Osteocyte (in vitro differentiated cells): ENCODE results near the gene ROR2. TPM values are rescaled to one million over a fixed set of nuclear protein-coding genes. Genes with fewer than 3 reads are reported as not detected.
A peak's percentile ranks its signal among the peaks of the same experiment; 100 is the strongest.

Experiments used
- DNase-seq: peaks from one replicate; pipeline ENCODE4 v3.0.0; 2021; ENCODE audit warnings: mixed read lengths; ENCODE audit not compliant: unreplicated experiment; ENCODE audit errors: extremely low spot score
- H3K27ac Mint-ChIP-seq: one replicate; pipeline ENCODE4 v1.8.0; 2021; ENCODE audit warnings: mild to moderate bottlenecking, mixed read lengths; ENCODE audit not compliant: unreplicated experiment
- H3K27me3 Mint-ChIP-seq: one replicate; pipeline ENCODE4 v1.8.0; 2021; ENCODE audit warnings: mixed read lengths; ENCODE audit not compliant: unreplicated experiment
- H3K36me3 Mint-ChIP-seq: one replicate; pipeline ENCODE4 v1.8.0; 2021; ENCODE audit warnings: mixed read lengths; ENCODE audit not compliant: unreplicated experiment
- H3K4me1 Mint-ChIP-seq: one replicate; pipeline ENCODE4 v1.8.0; 2021; ENCODE audit warnings: mixed read lengths; ENCODE audit not compliant: unreplicated experiment
- H3K4me3 Mint-ChIP-seq: one replicate; pipeline ENCODE4 v1.8.0; 2021; ENCODE audit warnings: mild to moderate bottlenecking, moderate library complexity, mixed read lengths; ENCODE audit not compliant: unreplicated experiment
- H3K9me3 Mint-ChIP-seq: one replicate; pipeline ENCODE4 v1.8.0; 2021; ENCODE audit warnings: mixed read lengths; ENCODE audit not compliant: unreplicated experiment
- total RNA-seq: library from RNA; stranded (reverse); gene quantifications from 2 replicates; pipeline ENCODE4 v1.2.1, GENCODE V29; 2021
- TF ChIP-seq, protein P1 (sequence below): fragments of 200-600 bp; sonication (generic); IDR thresholded peaks from 2 replicates; pipeline ENCODE4 v1.5.0; 2021; ENCODE audit warnings: antibody characterized with exemption, mild to moderate bottlenecking, moderate library complexity

ROR2 gene
- total RNA-seq, 1 donor from 2014 or later: 48.2 TPM

DNA sequence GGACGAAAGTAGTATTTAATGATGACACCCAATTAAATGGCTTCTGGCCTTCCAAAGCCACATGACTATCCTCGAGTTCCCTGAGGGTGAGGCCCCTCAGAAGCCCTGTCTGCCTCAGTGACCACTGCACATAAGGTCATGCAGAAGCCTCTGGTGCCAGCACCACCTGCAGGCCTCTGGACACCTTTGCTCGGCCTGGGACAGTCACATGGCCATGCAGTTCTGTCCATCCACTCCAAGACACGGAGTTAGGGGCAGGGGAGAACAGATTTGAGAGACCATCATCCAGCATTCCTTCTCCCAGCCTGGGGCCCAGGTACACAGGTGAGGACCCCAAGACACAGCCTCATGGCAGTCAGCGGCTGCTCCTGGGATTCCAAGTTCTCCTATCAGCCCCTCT is 145.0 kb downstream of the ROR2 start:
- H3K27me3 Mint-ChIP-seq: no peaks in the 10 kb centered on the region
- peaks cover 47% of the 10 kb centered on the region for H3K4me1 Mint-ChIP-seq
- H3K27ac Mint-ChIP-seq: no peak overlapping the region
- H3K36me3 Mint-ChIP-seq: no peaks in the 10 kb centered on the region
- H3K9me3 Mint-ChIP-seq: no peaks in the 10 kb centered on the region
- DNase-seq: no peak
- TF ChIP-seq, protein P1, sequence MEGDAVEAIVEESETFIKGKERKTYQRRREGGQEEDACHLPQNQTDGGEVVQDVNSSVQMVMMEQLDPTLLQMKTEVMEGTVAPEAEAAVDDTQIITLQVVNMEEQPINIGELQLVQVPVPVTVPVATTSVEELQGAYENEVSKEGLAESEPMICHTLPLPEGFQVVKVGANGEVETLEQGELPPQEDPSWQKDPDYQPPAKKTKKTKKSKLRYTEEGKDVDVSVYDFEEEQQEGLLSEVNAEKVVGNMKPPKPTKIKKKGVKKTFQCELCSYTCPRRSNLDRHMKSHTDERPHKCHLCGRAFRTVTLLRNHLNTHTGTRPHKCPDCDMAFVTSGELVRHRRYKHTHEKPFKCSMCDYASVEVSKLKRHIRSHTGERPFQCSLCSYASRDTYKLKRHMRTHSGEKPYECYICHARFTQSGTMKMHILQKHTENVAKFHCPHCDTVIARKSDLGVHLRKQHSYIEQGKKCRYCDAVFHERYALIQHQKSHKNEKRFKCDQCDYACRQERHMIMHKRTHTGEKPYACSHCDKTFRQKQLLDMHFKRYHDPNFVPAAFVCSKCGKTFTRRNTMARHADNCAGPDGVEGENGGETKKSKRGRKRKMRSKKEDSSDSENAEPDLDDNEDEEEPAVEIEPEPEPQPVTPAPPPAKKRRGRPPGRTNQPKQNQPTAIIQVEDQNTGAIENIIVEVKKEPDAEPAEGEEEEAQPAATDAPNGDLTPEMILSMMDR: no peak
- no peak overlapping the region for H3K4me3 Mint-ChIP-seq

DNA sequence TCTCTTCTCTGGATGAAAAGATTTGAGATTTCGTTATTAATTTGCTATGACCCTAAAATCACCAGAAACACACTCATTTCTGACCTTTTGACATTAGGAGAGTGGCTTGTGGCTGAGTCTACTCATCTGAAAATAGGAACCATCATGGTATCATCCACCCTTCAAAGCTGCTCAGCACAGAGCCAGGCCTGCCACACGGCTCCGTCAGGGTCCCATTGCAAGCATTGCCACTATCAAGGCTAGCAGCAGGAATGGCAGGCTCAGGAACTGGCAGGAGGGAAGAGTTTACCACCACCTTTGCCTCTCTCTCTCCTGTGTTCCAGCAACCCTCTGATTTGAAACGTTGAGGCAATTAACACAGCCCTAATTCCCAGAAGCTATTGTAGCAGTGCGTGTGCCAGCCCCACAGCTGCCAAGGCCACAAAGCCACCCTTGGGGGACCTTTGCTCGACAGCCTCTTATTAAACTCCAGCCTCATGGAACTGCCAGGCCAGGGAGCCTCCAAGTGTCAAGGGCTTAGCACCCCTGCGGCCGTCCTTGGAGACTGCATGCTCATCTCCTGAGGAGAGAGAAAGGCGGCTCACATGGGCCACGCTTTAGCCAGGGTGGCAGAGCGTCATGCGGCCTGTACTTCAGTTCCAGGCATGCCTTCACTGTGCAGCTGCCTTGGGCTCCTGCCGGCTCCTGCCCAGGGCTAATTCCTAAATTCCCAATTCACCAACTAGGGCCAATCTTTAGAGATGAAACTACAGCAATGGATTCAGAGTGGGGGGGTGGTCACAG is 145.9 kb downstream of the ROR2 start:
- no peak for DNase-seq

DNA sequence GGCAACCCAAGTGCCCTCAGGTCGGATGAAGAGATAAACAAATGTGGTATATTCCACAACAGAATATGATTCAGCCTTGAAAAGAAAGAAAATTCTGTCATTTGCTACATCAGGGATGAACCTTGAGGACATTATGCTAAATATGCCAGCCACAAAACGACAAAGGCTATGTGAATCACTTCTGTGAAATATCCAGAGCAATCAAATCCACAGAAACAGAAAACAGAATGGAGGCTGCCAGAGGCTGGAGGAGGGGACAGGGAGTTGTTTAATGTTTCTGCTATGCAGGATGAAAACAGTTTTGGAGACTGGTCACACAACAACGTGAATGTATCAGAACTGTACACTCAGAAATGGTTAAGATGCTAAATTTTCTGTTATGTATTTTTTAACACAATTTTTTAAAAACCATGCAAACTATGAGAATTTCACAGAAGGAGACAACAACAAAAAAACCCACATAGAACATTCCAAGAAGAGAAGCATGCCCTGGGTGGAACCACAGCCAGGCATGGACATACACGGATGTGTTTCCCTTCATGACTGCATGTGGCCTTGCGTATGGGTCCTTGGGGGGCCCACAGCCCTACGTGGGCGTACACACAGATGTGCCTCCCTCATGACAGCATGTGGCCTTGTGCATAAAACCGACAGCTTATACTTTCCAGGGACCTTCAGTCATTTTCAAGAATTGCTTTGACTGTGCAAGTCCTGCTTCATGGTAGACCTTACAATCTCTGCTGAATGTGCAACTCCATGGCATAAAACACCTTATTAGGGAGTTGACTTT is 146.7 kb downstream of the ROR2 start:
- Mint-ChIP-seq H3K4me1 (peaks cover 51% of the 10 kb centered on the region), H3K27me3 (no peaks in the 10 kb centered on the region), H3K4me3 (no peak overlapping the region), H3K36me3 (no peaks in the 10 kb centered on the region), H3K27ac (peak overlapping the region; percentile 71), H3K9me3 (no peaks in the 10 kb centered on the region)
- DNase-seq: no peak
- TF ChIP-seq, protein P1: no peak

More for the DNA sequence above, 145.9 kb downstream of the ROR2 start:
- Mint-ChIP-seq H3K27ac (peak overlapping the region; percentile 65), H3K27me3 (no peaks in the 10 kb centered on the region), H3K9me3 (no peaks in the 10 kb centered on the region), H3K4me1 (peaks cover 47% of the 10 kb centered on the region), H3K36me3 (no peaks in the 10 kb centered on the region), H3K4me3 (no peak overlapping the region)
- TF ChIP-seq, protein P1: no peak

DNA sequence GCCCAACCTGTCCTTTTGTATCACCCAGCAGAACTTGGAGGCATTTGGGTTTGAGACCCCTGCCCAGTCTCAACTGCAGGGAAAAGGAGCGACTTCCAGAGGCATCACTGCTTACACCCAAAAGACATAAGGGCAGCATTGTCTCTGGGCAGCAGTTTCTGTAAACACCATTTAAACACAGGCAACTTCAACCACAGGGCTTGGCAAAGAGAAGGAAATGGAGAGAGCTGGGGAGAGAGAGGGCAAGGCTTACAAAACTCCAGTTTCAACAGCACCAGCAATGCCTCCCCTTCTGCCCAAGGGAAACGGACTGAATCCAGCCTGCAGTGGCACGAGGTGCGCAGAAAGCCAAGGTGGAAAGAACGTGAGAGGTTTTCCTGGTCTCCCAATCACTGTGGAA is 147.6 kb downstream of the ROR2 start:
- Mint-ChIP-seq H3K27me3 (no peaks in the 10 kb centered on the region), H3K4me3 (no peak overlapping the region), H3K4me1 (peaks cover 48% of the 10 kb centered on the region), H3K27ac (peak overlapping the region; percentile 71), H3K9me3 (no peaks in the 10 kb centered on the region), H3K36me3 (no peaks in the 10 kb centered on the region)
- TF ChIP-seq, protein P1: no peak
- DNase-seq: no peak

DNA sequence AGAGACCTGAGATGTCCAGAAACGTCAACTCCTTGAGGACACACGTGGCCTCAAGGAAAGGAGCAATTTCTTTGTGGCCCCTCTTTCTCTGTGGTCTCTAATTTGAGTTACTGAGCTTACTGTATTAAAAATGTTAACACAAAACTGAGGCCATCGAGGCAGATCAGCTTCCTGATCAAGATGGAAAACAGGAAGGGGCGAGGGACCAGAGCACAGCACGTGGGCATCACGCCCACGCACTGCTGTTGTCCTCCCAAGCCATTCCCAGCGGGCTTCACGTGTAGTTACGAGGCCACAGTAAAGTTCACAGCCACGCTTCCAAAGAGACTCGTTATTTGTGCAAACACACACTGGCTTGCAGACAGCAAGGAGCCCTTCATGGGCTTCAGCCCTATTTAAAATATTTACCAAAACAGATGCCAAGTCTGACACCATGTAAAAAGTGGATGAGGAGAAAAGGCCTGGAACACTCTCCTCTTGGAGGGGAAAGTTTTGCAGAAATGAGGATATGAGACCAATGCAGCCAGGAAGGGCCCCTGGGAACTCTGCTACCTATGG is 149.5 kb downstream of the ROR2 start:
- Mint-ChIP-seq H3K9me3 (no peaks in the 10 kb centered on the region), H3K4me3 (no peak overlapping the region), H3K4me1 (peaks cover 56% of the 10 kb centered on the region), H3K27ac (no peak overlapping the region), H3K27me3 (no peaks in the 10 kb centered on the region), H3K36me3 (no peaks in the 10 kb centered on the region)
- TF ChIP-seq, protein P1: no peak
- no peak for DNase-seq
